GM21447 (cell line): ENCODE results near the gene GPBP1.
"Not testable (repeated sequence)": the region's sequence is repeated elsewhere in the genome, so short reads cannot be mapped to it uniquely, and the experiment has no call there.

Experiments used
- ATAC-seq: cut with Tn5 transposase; IDR thresholded peaks from one replicate; pipeline ENCODE4 v1.9.1; 2021; ENCODE audit not compliant: unreplicated experiment

Gene GPBP1, protein sequence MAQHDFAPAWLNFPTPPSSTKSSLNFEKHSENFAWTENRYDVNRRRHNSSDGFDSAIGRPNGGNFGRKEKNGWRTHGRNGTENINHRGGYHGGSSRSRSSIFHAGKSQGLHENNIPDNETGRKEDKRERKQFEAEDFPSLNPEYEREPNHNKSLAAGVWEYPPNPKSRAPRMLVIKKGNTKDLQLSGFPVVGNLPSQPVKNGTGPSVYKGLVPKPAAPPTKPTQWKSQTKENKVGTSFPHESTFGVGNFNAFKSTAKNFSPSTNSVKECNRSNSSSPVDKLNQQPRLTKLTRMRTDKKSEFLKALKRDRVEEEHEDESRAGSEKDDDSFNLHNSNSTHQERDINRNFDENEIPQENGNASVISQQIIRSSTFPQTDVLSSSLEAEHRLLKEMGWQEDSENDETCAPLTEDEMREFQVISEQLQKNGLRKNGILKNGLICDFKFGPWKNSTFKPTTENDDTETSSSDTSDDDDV

DNA sequence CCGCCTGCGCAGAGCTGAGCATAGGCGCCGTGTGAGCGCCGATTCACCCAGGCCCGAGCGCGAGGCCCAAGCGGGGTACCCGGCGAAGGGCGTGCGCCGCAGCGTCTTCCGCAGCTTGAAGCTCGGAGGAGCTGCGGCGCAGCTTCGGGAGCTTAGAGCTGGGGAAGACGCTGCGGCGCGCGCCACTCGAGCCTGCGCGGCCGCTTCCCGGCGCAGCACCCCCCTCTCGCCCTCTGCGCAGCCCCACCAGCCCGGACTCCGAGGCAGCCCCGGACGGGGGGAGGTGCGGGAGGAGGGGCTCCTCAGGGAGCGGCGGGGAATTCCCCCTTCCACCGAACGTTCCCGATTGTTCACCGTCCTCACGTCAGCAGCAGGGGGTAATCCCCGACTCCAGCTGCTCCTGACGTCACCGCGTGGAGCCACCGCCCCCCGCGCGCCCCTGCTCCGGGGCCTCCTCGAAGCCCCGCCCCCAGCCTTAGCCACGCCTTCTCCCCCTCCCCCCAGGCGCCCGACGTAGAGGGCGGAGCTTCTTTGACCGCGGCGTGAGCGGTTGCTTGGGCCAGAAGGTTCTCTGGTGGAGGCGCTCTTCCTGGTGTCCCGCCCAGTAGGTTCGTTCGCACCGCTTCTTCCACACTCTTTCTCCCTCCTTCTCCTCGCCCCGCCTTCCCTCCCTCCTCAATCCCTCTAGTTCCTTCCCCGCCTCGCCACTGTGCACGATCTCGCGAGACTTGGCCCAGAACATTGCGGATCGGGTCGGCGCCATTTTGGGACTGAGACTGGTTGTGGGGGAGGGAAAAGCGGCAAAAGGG is at the start of gene GPBP1:
TSS of gene GPBP1 (plus strand) at position 741 of the 809 bp plus-strand sequence. CDS start 40,072 bp downstream, outside the sequence.
- ATAC-seq = peak; percentile 61

DNA sequence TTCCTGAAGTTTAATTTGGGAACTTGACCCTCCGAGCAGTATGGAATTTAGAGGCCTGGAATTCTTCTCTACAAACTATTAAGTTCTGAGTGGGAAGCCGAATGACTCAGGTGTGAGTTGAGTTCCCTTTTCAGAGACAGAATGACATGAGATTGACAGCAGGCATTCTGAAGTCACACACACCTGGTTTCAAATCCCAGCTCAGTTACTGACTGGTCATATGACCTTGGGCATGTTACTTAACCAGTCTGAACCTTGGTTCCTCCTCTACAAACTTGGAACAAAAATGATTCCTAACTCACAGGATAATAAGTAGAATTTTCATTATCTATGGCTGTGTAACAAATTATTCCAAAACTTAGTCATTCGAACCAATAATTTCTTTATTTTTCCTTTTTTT is 45.5 kb upstream of the GPBP1 start:
- ATAC-seq = no peak

DNA sequence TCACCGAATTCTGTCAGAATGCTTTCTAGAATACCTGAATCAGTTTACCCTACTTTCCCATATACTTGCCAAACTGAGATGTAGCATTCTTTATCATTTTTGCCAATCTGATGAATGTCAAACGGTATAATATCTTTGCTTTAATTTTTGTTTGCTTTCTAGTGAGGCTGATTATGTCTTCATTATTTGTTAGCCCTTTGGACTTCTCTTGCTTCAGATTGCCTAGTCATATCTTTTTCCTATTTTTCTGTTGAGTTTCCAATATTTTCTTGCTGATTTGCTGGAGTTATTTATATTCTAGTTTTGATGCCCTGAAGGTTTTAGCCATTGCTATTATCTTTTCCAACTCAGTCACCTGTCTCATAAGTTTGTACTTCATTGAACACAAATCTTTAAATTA is 40.3 kb upstream of the GPBP1 start:
- ATAC-seq = no peak

DNA sequence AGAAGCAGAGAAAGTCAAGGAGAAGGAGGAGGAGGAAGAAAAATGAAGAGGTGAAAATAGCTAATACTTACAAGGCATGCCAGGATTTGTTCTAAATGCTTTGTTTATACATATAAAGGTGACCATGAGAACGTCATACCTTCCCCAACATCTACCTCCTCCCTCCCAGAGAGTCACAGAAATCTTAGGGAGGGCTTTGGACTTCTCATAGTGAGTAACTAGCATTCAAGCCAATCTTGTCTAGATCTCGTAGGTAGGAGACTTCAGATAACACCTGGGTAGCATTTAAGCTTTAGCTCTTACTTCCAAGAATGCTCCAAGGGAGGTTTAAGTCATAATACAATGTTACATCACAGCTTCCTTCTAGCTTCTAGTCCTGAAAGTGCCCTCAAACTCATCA is 36.5 kb upstream of the GPBP1 start:
- ATAC-seq = no peak

DNA sequence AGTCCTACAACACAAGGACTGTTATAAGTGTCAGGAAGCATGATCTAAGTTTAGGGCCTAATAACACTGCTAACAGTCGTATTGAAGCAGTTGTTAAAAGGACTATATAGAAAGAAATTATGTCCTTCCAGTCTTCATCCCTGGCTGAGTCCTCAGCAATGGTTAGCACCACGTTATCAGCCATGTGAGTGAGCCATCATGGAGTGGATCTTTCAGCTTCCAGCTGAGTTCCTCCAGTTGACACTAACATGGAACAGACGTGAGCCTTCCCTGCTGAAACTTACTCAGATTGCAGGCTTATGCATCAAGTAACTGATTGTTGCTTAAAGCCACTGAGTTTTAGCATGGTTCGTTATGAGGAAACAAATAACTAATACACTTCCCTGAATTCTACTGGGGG is 21.5 kb upstream of the GPBP1 start:
- no peak for ATAC-seq

DNA sequence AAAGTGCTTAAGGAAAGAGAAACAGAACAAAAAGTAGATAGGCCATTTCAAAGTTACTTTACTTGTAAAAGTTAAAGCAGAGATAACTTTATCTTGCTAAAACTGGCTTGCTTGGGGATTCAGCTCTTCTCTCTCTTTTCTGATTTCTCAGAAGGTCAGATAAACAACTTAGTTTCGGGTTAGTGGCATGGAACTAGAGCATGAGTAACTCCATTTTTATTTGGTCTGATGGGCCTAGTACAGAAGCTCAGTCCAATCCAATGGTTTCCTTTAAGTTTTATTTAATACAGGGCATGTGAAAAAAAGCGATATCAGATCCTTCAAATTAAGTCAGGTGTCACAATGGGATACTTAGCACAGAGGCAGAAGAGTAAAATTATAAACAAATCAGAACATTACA is 18.8 kb upstream of the GPBP1 start:
- ATAC-seq = no peak

DNA sequence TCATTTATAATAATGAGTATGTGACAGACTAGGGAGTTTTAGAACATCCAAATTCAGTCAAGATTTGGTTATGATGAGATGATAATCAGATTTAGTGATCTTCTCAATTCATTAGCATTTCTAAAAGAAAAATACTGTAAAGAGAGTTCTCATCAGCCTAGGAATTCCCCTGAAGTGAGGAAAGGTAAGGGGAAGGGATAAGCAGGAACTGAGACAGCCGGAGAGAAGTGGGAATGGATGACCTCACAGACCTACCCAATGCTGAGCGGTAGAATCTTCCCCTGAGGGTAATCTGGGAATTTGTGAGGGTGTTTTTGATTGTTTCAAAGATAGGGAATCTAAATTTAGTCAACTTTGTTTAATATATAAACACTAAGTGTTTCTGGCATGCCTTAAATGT is 16.7 kb upstream of the GPBP1 start:
- ATAC-seq = no peak

DNA sequence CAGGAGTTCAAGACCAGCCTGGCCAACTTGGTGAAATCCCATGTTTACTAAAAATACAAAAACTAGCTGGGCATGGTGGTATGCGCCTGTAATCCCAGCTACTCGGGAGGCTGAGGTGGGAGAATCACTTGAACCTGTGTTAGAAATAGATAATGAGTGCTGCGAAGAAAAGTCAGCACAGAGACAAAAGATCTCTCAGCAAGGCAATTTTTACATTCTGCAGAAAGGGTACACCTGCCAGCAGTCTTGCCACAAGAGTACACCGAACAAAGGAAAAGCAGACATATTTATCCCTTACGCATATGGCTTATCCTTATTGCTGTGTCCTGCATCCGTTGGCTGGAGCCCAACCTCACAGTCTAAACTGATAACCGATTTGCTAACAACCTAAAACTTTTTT is 16.2 kb upstream of the GPBP1 start:
- no peak for ATAC-seq

DNA sequence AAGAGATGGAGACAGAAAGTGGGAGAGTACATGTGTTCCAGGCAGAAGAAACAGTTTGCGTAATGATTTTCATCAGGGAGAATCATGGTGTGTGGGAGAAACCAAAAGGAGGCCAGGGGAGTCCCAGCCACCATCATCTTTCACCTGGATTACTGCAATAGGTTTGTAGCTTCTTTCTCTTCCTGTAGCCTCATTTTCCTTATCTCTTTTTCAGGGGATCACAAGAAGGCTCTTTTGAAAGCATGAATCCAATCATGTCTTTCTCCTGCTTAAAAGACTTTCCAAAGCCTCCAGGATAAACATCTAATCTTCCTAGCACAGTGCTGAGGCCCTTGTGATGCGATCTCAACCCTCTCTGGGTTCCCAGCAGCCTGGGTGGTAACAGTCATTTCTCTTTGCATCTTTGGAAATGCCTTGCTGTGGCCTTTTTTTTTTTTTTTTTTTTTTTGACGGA is 10.3 kb upstream of the GPBP1 start:
- no peak for ATAC-seq

DNA sequence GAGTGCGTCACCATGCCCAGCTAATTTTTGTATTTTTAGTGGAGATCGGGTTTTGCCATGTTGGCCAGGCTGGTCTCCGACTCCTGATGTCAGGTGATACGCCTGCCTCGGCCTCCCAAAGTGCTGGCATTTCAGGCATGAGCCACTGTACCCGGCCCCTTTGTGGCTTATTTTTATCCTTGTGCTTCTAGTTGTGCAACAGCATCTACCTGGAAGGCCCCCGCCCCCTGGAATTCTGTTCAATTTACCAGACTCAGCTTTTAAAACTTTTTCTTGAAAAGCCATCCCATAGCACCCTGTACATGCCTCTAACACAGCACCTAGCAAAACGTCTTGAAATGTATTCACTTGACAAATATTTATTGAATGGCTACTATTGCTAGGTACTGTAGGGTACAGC is 9.7 kb upstream of the GPBP1 start:
- no peak for ATAC-seq

DNA sequence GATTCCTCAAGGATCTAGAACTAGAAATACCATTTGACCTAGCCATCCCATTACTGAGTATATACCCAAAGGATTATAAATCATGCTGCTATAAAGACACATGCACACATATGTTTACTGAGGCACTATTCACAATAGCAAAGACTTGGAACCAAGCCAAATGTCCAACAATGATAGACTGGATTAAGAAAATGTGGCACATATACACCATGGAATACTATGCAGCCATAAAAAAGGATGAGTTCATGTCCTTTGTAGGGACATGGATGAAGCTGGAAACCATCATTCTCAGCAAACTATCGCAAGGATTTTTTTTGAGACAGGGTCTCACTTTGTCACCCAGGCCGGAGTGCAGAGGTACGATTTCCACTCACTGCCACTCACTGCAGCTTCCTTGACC is 8.7 kb upstream of the GPBP1 start:
- not testable (repeated sequence) for ATAC-seq

DNA sequence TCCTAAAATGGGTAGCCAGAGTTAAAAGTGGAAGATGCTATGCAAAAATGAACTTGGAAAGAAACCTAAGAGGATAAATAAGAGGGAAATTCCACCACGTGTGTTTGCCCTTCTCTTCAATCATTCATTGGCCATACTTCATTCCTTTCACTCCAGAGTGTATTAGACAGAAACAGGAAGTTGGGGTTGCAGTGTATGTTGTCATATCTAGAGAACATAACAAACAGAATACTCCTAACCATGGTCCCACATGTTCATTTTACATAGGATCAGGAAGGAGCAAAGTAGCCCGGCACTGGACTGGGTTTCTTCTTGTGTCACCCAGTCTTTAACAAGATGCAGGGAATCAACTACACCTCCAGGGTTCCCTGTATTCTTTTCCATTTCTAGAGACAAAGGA is 7.6 kb upstream of the GPBP1 start:
- ATAC-seq = peak; percentile 81

DNA sequence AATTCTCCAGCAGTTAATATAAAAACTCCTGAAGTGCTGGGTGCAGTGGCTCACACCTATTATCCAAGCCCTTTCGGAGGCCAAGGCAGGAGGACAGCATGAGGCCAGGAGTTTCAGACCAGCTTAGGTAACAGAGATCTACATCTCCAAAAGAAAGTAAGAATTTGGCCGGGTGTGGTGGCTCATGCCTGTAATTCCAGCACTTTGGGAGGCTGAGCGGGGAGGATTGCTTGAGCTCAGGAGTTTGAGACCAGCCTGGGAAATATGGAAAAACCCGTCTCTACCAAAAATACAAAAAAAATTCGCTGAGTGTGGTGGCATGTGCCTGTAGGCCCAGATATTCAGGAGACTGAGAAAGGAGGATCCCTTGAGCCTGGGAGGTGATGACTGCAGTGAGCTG is 6.7 kb upstream of the GPBP1 start:
- no peak for ATAC-seq

DNA sequence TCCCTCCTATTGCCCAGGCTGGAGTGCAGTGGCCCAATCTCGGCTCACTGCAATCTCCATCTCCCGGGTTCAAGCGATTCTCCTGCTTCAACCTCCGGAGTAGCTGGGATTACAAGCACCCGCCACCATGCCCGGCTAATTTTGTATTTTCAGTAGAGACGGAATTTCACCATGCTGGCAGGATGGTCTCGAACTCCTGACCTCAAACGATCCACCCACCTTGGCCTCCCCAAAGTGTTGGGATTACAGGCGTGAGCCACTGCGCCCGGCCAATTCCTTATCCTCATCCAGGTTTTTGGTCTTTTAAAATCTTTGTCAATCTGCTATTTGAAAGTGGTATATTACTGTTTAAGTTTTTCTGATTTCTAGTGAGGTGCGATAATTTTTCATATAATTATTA is 3.7 kb upstream of the GPBP1 start:
- not testable (repeated sequence) for ATAC-seq

DNA sequence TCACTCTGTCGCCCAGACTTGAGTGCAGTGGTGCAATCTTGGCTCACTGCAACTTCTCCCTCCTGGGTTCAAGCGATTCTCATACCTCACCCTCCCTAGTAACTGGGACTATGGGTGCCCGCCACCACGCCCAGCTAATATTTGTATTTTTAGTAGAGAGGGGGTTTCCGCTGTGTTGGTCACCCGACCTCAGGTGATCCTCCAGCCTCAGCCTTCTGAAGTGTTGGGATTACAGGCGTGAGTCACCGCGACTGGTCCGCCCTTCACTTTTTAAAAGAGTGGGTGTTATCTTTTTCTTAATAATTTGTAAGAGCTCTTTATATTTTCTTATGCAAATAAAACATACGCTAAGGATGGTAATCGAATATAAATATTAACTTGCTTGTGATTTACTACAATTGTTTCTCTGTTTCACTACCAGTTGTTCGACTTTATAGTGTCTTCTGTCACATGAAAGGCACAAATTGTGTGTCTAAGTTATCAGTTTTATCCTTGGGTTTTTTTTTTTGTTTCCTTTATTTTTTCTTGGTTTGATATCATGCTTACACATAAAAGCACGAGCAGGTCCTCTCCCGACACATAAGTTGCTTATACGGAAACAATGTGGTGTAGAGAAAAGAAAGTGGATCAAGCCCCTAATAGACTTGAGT is 1.9 kb upstream of the GPBP1 start:
- no peak for ATAC-seq

DNA sequence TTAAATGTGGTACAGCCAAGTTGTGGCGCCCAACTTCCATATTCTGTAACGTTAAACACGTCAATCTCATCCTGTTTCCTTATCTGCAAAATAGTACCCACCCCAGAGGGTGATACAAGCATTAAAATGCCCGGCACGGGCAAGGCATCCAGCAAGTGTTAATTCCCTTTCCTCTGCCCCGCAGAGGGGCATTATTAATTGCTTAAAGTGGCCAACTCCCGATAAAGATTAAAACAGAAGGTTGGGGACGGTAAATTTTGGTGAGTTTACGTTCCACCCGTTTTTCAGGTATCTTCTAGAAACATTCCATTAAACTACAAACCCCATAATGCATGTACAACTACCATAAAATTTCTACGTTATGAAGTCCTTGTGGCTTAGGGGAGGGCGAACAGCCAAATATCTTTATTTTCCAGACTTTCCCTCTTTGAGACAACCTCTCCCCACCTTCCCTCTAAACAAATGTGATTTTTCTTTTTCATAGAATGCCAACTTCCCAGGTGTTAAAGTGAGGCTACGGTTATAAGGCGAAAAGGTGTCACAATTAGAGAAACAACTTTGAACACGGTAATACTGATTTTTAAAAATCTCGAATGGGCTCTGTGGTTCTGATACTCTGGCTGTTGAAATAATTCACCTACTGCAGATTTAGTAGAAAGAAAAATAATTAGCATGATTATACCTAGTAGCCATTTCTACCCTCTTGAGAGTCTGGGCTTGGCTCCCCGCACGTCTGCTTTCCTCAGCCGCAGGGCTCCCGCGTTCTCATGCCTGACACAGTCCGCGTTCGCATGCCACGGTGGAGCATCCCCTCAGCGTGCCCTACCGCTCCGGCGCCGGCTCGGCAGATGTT is 1.2 kb upstream of the GPBP1 start:
- no peak for ATAC-seq

DNA sequence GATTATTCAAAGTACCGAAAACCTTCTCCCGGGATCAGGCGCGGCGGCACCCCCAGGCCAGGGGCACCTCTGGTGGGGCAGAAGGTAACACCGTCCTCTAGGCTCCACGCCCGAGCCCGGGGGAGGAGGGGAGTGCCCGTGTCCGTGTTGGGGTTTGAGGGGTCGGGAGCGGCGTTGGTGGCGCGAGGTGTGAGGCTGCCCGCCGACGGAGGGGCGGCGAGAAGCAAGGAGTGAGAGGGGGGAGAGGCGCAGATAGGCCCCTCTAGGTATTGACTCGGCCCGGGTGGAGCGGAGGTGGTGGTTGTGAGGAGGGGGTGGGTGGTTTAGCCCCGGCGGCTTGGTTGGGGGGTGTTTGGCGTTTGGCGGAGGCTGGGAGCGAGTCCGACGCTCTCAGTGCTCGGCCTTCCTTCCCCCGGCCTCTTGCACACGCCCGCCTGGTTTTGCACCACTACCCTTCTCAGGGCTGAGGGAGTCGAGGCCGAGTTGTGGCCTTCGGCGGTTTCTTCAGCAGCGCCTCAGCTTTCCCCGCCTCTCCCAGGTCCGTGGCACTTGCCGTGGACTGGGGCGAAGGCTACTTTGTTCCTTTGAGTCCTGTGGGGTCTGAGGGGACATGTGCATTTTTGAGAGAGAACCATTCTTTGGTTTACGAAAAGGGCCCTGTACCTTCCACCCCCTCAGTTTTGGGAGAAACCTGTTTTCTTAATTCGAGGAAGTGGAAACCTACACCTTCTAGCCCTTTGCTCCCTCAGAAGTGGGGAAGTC is 450 bp downstream of the GPBP1 start:
- peak; percentile 2 for ATAC-seq

DNA sequence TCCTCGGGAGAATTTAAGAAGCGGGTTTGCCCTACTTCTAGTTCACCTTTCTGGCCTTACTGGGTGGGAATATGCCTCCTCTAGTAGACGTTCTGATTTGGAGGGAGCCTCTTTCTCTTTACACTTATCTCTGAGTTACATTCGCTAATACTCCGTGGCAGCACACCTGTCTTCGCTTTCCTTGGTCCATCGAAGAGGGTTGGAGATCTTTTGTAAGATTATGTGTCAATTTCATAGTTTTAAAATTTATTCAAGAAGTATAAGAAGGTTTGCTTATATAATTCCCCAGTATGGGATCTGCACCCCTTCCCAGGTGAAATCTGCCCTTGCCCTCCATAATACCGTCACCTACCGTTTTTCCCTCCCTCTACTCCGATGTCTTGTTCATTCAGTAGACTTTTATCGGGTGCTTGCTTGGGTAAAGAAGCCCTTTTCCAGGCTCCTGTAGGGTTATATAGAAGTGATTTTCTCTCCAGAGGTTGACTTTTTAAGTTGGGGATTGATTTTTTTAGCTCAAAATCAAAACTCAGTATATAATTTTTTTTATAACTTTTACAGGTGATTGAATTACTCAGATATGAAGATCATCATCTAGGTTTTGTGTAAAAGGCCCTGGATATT is 1.1 kb downstream of the GPBP1 start:
- no peak for ATAC-seq

DNA sequence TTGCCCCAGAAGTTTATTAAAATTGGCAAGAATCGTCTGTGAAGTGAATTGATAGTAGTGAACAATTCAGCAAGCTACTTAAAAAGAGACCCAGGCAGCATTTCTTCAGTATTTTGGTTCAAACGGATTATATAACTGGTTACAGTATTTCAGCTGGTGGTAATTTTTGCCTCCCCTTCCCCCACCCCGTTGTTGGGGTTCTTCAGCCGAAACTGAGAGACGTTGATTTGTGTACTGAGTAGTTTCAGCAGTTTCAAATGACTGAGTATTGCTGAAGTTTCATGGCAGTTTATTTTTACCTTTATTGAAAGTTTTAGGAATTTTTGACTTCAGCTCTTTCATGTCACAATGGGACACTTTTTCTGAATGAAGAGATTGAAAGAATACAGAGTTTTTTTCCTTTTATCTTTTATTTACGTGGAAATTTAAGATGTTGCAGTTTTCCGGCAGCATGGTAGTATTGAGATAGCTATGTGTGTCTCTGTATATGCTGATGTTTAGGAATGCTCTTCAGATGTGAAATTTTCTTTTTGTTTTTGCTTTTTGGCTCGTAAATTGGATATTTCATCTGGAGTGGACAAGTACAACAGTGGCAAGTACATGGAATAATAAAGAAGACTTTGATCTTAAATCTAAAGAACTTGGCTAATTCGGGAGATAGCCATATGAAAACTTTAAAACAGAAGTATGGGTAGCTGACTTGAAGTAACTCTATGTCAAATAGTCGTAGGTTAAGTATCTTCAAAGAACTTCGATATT is 1.9 kb downstream of the GPBP1 start:
- ATAC-seq = peak; percentile 13
